H1 (cell line): Measurements from ENCODE around the gene VGF. TPM values are rescaled to one million over a fixed set of nuclear protein-coding genes. Genes with fewer than 3 reads are reported as not detected.
A peak's percentile ranks its signal among the peaks of the same experiment; 100 is the strongest.

Experiments
- HDAC2 ChIP-seq, 2 experiments: fragments of 300-600 bp in 1 of 2; sonication (generic) in 1 of 2; IDR thresholded peaks; 2 replicates each; pipeline ENCODE4 v1.6.1; 2011 to 2012; ENCODE audit warnings: low read depth in 2 of 2, low read length in 2 of 2, mild to moderate bottlenecking in 2 of 2, moderate library complexity in 2 of 2, borderline replicate concordance in 1 of 2, inconsistent platforms in 1 of 2
- NANOG ChIP-seq: IDR thresholded peaks from 2 replicates; pipeline ENCODE4 v1.6.1; 2011; ENCODE audit warnings: low read length, low read depth, mild to moderate bottlenecking, inconsistent platforms; ENCODE audit not compliant: insufficient read depth, poor library complexity, severe bottlenecking
- RAD21 ChIP-seq, 2 experiments: IDR thresholded peaks in 1 of 2; conservative IDR thresholded peaks in 1 of 2; 2 replicates each; pipeline ENCODE4 v1.6.1; 2011; ENCODE audit warnings: low read depth in 2 of 2, low read length in 2 of 2, improper control_type of control experiment in 1 of 2, inconsistent platforms in 1 of 2, mild to moderate bottlenecking in 1 of 2, moderate library complexity in 1 of 2
- SP1 ChIP-seq: IDR thresholded peaks from 2 replicates; pipeline ENCODE4 v1.6.1; 2011; ENCODE audit warnings: low read depth, low read length
- TBP ChIP-seq: IDR thresholded peaks from 2 replicates; pipeline ENCODE4 v1.6.1; 2011; ENCODE audit warnings: low read depth, low read length, improper control_type of control experiment
- YY1 ChIP-seq: IDR thresholded peaks from 2 replicates; pipeline ENCODE4 v1.6.1; 2011; ENCODE audit warnings: low read depth, mild to moderate bottlenecking, low read length
- polyA plus RNA-seq, 7 experiments: library from polyadenylated mRNA; depleted of rRNA in 3 of 7; stranded (reverse) in 5 of 7; unstranded in 2 of 7; fragments of >200 nt in 5 of 7; fragments of 200-250 nt in 2 of 7; gene quantifications; 1 replicate in 5 of 7; 2 replicates in 1 of 7; 4 replicates in 1 of 7; pipeline versions ENCODE4 v1.2.1 to v1.2.3, GENCODE V29; 2011 to 2013; ENCODE audit warnings: missing spikeins in 2 of 7, mixed read lengths in 2 of 7
- total RNA-seq: library from RNA; stranded (reverse); fragmentation: NEBNext Ultra II Directional; extraction: Animal tissue kit (Norgen Biotek cat#: 25700); gene quantifications from 2 replicates; pipeline ENCODE4 v1.2.1, GENCODE V29; 2021
- TF ChIP-seq, protein P1 (sequence below): fragments of 300-600 bp; sonication (generic); IDR thresholded peaks from 2 replicates; pipeline ENCODE4 v1.7.1; 2012; ENCODE audit warnings: low read length, moderate library complexity, mild to moderate bottlenecking, inconsistent platforms; ENCODE audit not compliant: insufficient replicate concordance
- TF ChIP-seq, protein P2 (sequence below): IDR thresholded peaks from 2 replicates; pipeline ENCODE4 v1.6.1; 2011; ENCODE audit warnings: low read depth, mild to moderate bottlenecking, low read length; ENCODE audit not compliant: insufficient read depth

VGF gene
- total and polyA plus RNA-seq, 2 of the 8 experiments (the other 6 are each of a cell fraction or from before 2014, with no cell fraction given), result 1.6 to 7.0 TPM

DNA sequence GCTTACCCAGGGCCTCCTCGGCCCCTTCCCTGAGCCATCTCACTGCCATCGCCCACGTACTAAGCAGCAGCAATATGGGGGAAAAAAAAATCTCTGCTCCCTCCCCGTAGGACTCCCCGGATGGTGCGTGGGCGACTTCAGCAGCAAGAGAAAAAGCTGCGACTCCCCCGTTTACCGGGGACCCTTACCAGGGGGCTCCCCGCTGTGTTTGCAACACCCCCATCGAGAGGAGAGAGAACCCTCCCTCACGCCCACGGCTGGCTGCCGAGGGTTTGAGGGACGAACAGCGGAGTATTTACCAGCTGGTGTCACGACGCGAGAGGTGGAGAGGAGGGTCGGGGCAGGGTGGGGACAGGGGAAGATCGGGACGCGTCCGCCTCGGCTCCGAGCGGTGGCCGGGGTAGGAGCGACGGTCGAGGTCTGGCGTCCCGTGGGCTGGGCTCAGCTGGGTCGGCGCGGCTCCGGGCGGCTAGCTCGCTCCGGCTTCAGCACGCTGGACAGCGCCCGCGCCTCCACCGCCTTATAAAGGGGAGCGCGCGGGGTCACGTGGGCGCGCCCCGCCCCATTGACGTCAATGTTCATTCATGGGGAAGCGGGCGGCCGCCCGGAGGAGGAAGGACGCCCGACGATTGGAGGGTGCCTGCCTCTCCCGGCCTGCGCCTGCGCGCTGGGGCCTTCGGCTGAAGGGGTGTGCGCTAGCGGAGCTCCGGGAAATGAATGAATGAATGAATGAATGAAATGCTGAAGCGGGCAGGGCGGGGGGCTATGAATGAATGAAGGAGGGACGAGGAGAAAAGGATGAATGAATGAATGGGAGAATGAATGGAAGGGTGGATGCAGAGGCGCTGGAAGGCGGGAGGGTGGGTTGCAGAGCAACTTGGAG is at the start of gene VGF (continued):
- TF ChIP-seq, protein P1, sequence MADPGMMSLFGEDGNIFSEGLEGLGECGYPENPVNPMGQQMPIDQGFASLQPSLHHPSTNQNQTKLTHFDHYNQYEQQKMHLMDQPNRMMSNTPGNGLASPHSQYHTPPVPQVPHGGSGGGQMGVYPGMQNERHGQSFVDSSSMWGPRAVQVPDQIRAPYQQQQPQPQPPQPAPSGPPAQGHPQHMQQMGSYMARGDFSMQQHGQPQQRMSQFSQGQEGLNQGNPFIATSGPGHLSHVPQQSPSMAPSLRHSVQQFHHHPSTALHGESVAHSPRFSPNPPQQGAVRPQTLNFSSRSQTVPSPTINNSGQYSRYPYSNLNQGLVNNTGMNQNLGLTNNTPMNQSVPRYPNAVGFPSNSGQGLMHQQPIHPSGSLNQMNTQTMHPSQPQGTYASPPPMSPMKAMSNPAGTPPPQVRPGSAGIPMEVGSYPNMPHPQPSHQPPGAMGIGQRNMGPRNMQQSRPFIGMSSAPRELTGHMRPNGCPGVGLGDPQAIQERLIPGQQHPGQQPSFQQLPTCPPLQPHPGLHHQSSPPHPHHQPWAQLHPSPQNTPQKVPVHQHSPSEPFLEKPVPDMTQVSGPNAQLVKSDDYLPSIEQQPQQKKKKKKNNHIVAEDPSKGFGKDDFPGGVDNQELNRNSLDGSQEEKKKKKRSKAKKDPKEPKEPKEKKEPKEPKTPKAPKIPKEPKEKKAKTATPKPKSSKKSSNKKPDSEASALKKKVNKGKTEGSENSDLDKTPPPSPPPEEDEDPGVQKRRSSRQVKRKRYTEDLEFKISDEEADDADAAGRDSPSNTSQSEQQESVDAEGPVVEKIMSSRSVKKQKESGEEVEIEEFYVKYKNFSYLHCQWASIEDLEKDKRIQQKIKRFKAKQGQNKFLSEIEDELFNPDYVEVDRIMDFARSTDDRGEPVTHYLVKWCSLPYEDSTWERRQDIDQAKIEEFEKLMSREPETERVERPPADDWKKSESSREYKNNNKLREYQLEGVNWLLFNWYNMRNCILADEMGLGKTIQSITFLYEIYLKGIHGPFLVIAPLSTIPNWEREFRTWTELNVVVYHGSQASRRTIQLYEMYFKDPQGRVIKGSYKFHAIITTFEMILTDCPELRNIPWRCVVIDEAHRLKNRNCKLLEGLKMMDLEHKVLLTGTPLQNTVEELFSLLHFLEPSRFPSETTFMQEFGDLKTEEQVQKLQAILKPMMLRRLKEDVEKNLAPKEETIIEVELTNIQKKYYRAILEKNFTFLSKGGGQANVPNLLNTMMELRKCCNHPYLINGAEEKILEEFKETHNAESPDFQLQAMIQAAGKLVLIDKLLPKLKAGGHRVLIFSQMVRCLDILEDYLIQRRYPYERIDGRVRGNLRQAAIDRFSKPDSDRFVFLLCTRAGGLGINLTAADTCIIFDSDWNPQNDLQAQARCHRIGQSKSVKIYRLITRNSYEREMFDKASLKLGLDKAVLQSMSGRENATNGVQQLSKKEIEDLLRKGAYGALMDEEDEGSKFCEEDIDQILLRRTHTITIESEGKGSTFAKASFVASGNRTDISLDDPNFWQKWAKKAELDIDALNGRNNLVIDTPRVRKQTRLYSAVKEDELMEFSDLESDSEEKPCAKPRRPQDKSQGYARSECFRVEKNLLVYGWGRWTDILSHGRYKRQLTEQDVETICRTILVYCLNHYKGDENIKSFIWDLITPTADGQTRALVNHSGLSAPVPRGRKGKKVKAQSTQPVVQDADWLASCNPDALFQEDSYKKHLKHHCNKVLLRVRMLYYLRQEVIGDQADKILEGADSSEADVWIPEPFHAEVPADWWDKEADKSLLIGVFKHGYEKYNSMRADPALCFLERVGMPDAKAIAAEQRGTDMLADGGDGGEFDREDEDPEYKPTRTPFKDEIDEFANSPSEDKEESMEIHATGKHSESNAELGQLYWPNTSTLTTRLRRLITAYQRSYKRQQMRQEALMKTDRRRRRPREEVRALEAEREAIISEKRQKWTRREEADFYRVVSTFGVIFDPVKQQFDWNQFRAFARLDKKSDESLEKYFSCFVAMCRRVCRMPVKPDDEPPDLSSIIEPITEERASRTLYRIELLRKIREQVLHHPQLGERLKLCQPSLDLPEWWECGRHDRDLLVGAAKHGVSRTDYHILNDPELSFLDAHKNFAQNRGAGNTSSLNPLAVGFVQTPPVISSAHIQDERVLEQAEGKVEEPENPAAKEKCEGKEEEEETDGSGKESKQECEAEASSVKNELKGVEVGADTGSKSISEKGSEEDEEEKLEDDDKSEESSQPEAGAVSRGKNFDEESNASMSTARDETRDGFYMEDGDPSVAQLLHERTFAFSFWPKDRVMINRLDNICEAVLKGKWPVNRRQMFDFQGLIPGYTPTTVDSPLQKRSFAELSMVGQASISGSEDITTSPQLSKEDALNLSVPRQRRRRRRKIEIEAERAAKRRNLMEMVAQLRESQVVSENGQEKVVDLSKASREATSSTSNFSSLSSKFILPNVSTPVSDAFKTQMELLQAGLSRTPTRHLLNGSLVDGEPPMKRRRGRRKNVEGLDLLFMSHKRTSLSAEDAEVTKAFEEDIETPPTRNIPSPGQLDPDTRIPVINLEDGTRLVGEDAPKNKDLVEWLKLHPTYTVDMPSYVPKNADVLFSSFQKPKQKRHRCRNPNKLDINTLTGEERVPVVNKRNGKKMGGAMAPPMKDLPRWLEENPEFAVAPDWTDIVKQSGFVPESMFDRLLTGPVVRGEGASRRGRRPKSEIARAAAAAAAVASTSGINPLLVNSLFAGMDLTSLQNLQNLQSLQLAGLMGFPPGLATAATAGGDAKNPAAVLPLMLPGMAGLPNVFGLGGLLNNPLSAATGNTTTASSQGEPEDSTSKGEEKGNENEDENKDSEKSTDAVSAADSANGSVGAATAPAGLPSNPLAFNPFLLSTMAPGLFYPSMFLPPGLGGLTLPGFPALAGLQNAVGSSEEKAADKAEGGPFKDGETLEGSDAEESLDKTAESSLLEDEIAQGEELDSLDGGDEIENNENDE, result no peak
- TF ChIP-seq YY1, result no peak
- TF ChIP-seq, protein P2, sequence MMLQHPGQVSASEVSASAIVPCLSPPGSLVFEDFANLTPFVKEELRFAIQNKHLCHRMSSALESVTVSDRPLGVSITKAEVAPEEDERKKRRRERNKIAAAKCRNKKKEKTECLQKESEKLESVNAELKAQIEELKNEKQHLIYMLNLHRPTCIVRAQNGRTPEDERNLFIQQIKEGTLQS, result peak; percentile 86
- TF ChIP-seq RAD21 (IDR thresholded peaks at IDR 0.05 in 1 of 2, conservative IDR thresholded peaks at IDR 0.05 in 1 of 2; ENCODE audit: low read depth in 2 of 2, low read length in 2 of 2), result no peak
- TF ChIP-seq HDAC2 (IDR thresholded peaks at IDR 0.05; ENCODE audit: borderline replicate concordance in 1 of 2, low read depth in 2 of 2, low read length in 2 of 2), result peak in 1 of 2 experiments; percentile 71; a peak in 1 of 4 replicates
- peak; percentile 91 for TF ChIP-seq TBP
- no peak for TF ChIP-seq NANOG
- TF ChIP-seq SP1, result no peak
